Sigmoid colon (tissue), 4 donors: Measurements from ENCODE around the gene FBXL4.

ENCODE experiments used
- EP300 ChIP-seq, 4 donors: sonication (generic); formaldehyde crosslinking; IDR thresholded peaks; one replicate each; pipeline ENCODE4 v1.6.1; 2017; ENCODE audit warnings: antibody characterized with exemption in 4 of 4
- POLR2A ChIP-seq, 2 donors: fragments of 450-650 bp; IDR thresholded peaks; one replicate each; pipeline ENCODE4 v1.6.1; 2016; ENCODE audit warnings: antibody characterized with exemption in 2 of 2, mild to moderate bottlenecking in 2 of 2, moderate library complexity in 2 of 2
- POLR2AphosphoS5 ChIP-seq, 4 donors: sonication (generic); formaldehyde crosslinking; IDR thresholded peaks; one replicate each; pipeline ENCODE4 v1.6.1; 2017; ENCODE audit warnings: antibody characterized with exemption in 4 of 4
- TF ChIP-seq, protein P1 (sequence below), 4 experiments: fragments of 450-650 bp in 3 of 4; fragments of 200-600 bp in 1 of 4; IDR thresholded peaks; one replicate each; pipeline ENCODE4 v1.5.1; 2016 to 2019; ENCODE audit warnings: antibody characterized with exemption in 4 of 4, mild to moderate bottlenecking in 3 of 4, moderate library complexity in 2 of 4

DNA sequence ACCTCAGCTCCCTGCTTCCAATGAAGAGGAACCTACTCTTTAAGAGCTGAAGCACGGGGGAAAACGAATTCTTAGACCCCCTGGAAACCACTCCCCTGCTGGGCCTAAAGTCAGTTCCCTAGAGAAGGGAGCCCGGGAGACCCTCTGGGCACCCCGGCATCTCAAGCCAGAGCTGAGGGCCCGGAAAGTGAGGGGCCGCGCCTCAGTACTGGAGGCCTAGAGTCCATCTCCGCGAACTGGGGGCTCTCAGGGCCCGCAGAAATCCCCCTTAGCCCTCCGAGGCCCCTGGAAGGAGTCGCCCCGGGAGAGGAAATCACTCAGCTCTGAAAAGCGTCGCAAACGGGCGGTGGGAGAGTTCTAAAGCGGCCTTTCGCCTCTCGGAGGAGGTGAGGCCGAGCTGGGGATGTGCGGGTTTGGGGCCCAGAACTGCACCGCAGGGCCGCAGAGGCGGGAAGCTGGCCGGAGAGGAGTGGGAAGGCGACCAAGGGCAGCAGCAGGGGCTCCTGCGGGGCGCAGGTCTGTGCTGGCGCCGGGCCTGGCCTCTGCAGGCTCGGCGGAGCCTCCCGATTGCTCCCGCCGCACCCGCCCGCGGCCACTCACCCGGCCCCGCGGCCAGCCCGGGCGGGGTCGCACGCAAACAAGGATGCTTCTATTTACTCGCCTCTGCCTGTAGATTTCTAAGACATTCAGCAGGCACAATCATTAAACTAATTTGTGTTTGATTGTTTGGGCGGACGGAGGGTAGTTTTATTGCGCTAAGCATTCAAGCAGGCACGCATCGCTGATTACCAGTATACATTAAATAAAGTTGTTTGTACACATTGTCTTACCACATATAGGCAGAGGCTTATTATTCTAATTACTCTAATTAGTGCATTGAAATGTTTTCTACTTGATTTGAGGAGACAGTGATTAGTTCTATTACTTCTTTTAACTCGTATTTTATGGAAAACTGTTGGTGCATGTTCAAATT lies 104.2 kb downstream of the FBXL4 start:
- TF ChIP-seq EP300 (IDR thresholded peaks at IDR 0.05) (no peak), POLR2A (IDR thresholded peaks at IDR 0.05) (no peak), POLR2AphosphoS5 (IDR thresholded peaks at IDR 0.05) (no peak)
- TF ChIP-seq, protein P1, sequence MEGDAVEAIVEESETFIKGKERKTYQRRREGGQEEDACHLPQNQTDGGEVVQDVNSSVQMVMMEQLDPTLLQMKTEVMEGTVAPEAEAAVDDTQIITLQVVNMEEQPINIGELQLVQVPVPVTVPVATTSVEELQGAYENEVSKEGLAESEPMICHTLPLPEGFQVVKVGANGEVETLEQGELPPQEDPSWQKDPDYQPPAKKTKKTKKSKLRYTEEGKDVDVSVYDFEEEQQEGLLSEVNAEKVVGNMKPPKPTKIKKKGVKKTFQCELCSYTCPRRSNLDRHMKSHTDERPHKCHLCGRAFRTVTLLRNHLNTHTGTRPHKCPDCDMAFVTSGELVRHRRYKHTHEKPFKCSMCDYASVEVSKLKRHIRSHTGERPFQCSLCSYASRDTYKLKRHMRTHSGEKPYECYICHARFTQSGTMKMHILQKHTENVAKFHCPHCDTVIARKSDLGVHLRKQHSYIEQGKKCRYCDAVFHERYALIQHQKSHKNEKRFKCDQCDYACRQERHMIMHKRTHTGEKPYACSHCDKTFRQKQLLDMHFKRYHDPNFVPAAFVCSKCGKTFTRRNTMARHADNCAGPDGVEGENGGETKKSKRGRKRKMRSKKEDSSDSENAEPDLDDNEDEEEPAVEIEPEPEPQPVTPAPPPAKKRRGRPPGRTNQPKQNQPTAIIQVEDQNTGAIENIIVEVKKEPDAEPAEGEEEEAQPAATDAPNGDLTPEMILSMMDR (IDR thresholded peaks at IDR 0.05), result no peak
